ENCODE results near the gene ZNHIT2.

ZNHIT2 gene

DNA sequence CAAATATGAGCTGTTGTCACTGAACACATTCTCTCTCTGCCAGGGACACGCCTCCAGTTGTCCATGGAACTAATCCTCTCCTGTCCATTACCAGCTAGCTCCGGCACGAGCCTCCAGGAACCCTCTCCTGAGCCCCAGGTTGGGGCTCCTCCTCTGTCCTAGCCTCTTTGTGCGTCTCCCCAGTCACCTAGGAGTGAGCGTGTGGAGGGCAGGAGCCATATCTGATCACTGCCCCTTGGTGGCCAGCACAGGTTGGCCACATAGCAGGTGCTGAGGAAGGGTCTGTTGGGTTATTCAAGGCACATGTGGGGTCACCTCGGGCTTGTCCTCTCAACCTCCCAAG is 14.4 kb upstream of the ZNHIT2 start:
- H3K4me2 ChIP-seq (ENCODE audit: insufficient read depth, low read length), result 0 out of 2 replicates have a peak overlapping the region, but pooled peaks have one; percentile 83
- no peak for DNase-seq
- peaks cover 62% of the 10 kb centered on the region for H3K36me3 ChIP-seq (ENCODE audit: insufficient read depth, low read length)

DNA sequence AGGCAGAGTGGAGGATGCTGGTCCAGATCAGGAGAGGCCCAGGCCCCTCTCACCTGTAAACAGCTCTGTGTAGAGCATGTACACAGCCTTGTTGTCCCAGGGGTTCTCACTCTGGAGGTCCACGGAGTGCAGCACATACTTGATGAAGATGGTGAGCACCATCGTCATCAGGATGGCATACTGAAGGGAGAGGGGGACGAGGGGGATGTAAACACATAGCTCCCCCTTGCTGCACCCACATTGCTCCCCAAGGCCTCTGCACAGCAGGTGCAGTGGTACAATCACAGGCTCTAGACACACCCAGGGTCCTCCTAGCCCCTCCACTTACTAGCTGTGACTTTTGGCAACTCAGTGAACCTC is 13.9 kb upstream of the ZNHIT2 start:
- Histone ChIP-seq H3K36me3 (ENCODE audit: insufficient read depth, low read length) (peaks cover 67% of the 10 kb centered on the region), H3K9ac (ENCODE audit: low read depth, low read length) (no peak overlapping the region), H3K27me3 (ENCODE audit: insufficient read depth, low read length, poor library complexity) (no peaks in the 10 kb centered on the region), H4K20me1 (ENCODE audit: insufficient read depth, low read length) (peaks cover 21% of the 10 kb centered on the region), H3K4me1 (ENCODE audit: insufficient read depth, low read length) (peaks cover 29% of the 10 kb centered on the region), H3K27ac (ENCODE audit: low read length) (no peak overlapping the region), H3K79me2 (ENCODE audit: insufficient read depth, low read length) (peaks cover 26% of the 10 kb centered on the region), H2AFZ (ENCODE audit: low read depth, low read length) (no peak overlapping the region), H3K9me3 (ENCODE audit: insufficient read depth, low read length, severe bottlenecking) (no peaks in the 10 kb centered on the region), H3K4me2 (ENCODE audit: insufficient read depth, low read length) (no peak overlapping the region), H3K4me3 (ENCODE audit: low read depth in 1 of 2, low read length in 2 of 2) (no peak overlapping the region)
- ATAC-seq (ENCODE audit: insufficient read depth, low read depth) (no peak), DNase-seq (no peak)
- TF ChIP-seq EZH2 (IDR thresholded peaks at IDR 0.05; ENCODE audit: borderline replicate concordance, low read depth, low read length, severe bottlenecking), result no peak
- TF ChIP-seq, protein P1, sequence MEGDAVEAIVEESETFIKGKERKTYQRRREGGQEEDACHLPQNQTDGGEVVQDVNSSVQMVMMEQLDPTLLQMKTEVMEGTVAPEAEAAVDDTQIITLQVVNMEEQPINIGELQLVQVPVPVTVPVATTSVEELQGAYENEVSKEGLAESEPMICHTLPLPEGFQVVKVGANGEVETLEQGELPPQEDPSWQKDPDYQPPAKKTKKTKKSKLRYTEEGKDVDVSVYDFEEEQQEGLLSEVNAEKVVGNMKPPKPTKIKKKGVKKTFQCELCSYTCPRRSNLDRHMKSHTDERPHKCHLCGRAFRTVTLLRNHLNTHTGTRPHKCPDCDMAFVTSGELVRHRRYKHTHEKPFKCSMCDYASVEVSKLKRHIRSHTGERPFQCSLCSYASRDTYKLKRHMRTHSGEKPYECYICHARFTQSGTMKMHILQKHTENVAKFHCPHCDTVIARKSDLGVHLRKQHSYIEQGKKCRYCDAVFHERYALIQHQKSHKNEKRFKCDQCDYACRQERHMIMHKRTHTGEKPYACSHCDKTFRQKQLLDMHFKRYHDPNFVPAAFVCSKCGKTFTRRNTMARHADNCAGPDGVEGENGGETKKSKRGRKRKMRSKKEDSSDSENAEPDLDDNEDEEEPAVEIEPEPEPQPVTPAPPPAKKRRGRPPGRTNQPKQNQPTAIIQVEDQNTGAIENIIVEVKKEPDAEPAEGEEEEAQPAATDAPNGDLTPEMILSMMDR (IDR thresholded peaks at IDR 0.05; ENCODE audit: borderline replicate concordance, extremely low read depth, low read length, poor library complexity, severe bottlenecking), result no peak

More for the DNA sequence above, 14.4 kb upstream of the ZNHIT2 start:
- Histone ChIP-seq H3K4me1 (ENCODE audit: insufficient read depth, low read length) (peaks cover 29% of the 10 kb centered on the region), H3K27ac (ENCODE audit: low read length) (no peak overlapping the region), H3K9me3 (ENCODE audit: insufficient read depth, low read length, severe bottlenecking) (no peaks in the 10 kb centered on the region), H3K9ac (ENCODE audit: low read depth, low read length) (no peak overlapping the region), H2AFZ (ENCODE audit: low read depth, low read length) (no peak overlapping the region), H3K27me3 (ENCODE audit: insufficient read depth, low read length, poor library complexity) (no peaks in the 10 kb centered on the region), H4K20me1 (ENCODE audit: insufficient read depth, low read length) (peaks cover 21% of the 10 kb centered on the region), H3K79me2 (ENCODE audit: insufficient read depth, low read length) (peaks cover 26% of the 10 kb centered on the region), H3K4me3 (ENCODE audit: low read depth in 1 of 2, low read length in 2 of 2) (no peak overlapping the region)
- ATAC-seq (ENCODE audit: insufficient read depth, low read depth), result no peak
- TF ChIP-seq, protein P1 (IDR thresholded peaks at IDR 0.05; ENCODE audit: borderline replicate concordance, extremely low read depth, low read length, poor library complexity, severe bottlenecking), result no peak
- TF ChIP-seq EZH2 (IDR thresholded peaks at IDR 0.05; ENCODE audit: borderline replicate concordance, low read depth, low read length, severe bottlenecking), result no peak

- TF ChIP-seq, protein P1 (IDR thresholded peaks at IDR 0.05; ENCODE audit: borderline replicate concordance, extremely low read depth, low read length, poor library complexity, severe bottlenecking), result no peak
- TF ChIP-seq EZH2 (IDR thresholded peaks at IDR 0.05; ENCODE audit: borderline replicate concordance, low read depth, low read length, severe bottlenecking), result no peak
- peaks cover 25% of the 10 kb centered on the region for H3K4me1 ChIP-seq (ENCODE audit: insufficient read depth, low read length)
- H3K9me3 ChIP-seq (ENCODE audit: insufficient read depth, low read length, severe bottlenecking), result no peaks in the 10 kb centered on the region
- no peak for ATAC-seq (ENCODE audit: insufficient read depth, low read depth)
- no peak overlapping the region for H3K27ac ChIP-seq (ENCODE audit: low read length)
- peaks cover 72% of the 10 kb centered on the region for H3K36me3 ChIP-seq (ENCODE audit: insufficient read depth, low read length)
- peaks cover 26% of the 10 kb centered on the region for H3K79me2 ChIP-seq (ENCODE audit: insufficient read depth, low read length)
- H4K20me1 ChIP-seq (ENCODE audit: insufficient read depth, low read length), result peaks cover 21% of the 10 kb centered on the region
- no peaks in the 10 kb centered on the region for H3K27me3 ChIP-seq (ENCODE audit: insufficient read depth, low read length, poor library complexity)
- H3K9ac ChIP-seq (ENCODE audit: low read depth, low read length), result no peak overlapping the region
- no peak overlapping the region for H3K4me3 ChIP-seq (ENCODE audit: low read depth in 1 of 2, low read length in 2 of 2)
- H2AFZ ChIP-seq (ENCODE audit: low read depth, low read length), result no peak overlapping the region
- no peak for DNase-seq
- H3K4me2 ChIP-seq (ENCODE audit: insufficient read depth, low read length), result no peak overlapping the region
Observed at GRCh38 chr11:65130631-65131416, 13.3 kb upstream of the ZNHIT2 start.

All from DND-41 (cell line).